Measurements from ENCODE around the gene IPO13.

IPO13 gene

DNA sequence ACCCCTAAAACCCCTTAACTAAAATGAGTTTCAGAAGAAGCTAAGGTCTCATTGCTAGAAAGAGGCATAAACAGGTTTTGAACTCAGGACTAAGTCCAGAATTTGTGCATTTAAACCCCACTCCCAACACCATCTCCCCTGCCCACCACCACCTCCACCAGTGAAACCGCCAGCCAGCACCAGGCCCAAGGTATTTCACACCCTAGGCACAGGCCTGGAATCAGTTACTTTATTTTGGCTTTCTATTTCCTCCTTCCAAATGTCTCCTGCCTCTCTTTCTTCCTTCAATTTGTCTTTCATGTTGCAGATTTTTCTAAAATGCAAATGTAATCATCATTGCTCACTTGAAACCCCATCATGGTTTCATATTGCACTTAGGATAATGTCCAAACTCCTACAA, 1.9 kb upstream of the IPO13 start:
- no peak overlapping the region; the same call in 1 of the 2 replicates for H3K4me3 ChIP-seq (ENCODE audit: low read depth, low read length)
- TF ChIP-seq CTCF (IDR thresholded peaks at IDR 0.05; ENCODE audit: insufficient read depth, low read depth, low read length, missing control alignments): no peak
- DNase-seq (ENCODE audit: low read depth): no peak

DNA sequence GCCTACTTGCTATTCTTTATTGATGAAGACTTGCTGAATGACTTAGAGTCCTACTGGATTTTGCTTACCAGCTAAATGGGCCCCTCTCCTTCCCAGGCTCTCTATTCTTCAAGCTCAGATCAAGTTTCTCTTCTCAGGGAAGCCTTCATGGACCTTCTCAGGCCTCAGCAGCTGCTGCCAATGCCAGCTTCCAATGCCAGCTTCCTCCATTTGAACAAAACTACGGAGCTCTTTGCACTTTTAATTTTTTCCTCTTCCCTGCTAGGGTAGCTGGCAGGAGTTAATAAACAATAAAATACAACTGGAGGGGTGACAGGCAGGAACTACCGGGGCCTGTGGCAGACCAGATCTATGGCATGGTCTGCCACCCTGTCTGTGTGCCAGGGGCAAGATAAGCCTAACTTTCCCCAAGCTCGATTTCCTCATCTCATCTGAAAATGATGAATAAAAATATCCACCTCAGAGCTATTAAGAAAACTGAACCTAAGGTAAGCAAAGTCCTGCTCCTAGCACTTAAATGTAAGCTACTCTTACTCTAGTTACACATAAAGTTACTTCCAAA, 995 bp upstream of the IPO13 start:
- no peak for DNase-seq (ENCODE audit: low read depth)
- H3K4me3 ChIP-seq (ENCODE audit: low read depth, low read length): peak overlapping the region; percentile 80
- TF ChIP-seq CTCF (IDR thresholded peaks at IDR 0.05; ENCODE audit: insufficient read depth, low read depth, low read length, missing control alignments): no peak

DNA sequence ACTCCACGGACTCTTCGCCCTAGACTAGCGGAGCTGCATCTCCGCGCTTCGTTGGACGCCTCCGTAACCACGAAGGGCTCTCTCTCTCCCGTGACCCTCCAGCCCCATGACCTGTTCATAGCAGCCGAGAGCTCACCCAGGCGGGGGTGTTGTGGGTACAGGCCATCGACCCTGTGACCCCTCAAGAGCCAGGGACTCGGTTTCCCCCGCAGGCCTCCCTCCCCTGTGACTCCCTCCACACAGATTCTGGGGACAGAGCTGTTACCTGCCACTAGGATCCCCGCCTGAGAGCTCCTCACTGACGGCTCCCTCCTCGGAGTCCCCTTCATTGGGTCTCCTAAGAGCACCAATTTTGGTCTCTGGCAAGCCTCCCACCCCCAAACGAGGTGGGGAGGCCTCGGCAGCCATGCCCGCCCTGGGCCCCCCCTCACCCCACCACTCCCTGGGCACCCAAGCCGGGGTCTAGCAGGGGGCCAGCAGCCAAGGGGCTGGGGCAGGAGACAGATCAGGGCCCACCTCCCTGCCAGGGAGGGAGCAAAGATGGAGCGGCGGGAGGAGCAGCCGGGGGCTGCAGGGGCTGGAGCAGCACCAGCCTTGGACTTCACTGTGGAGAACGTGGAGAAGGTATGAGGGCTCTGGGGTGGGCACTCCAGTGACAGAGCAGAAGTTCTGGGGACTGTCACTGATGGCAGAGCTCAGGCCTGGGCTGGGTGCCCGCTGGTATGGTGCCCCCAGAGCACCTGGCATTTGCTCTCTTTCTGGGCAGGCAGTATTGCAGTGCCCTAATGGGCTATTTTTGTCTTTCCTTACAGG, 517 bp downstream of the IPO13 start:
- H3K4me3 ChIP-seq (ENCODE audit: low read depth, low read length): peak overlapping the region; percentile 96
- no peak for TF ChIP-seq CTCF (IDR thresholded peaks at IDR 0.05; ENCODE audit: insufficient read depth, low read depth, low read length, missing control alignments)
- no peak for DNase-seq (ENCODE audit: low read depth)

DNA sequence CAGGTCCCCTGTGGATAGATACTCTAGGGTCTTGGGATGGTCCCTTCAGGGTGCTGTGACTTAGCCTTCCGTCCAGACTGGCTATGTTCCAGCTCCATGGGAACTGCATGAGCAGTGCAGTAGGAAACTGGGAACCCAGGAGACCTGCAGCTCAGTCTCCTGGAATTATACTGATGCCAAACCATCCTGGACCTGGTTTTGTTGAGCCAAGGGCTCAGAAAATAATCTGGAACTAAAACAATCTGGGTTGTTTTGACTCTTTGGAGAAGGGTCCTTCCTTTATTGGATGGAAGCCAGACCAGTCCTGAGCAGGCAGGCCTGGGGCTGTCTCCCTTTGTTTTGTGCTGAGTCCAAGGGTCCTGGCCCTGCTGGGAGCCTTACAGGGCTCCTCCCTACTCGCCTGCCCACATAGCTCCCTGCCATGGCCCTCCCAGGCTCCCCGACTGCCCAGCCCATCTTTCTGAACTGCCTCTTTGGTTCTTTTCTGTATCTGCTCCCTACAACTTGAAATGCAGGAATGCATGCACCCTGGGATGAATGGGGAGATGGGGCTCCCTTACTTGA, 1.2 kb downstream of the IPO13 start:
- TF ChIP-seq CTCF (IDR thresholded peaks at IDR 0.05; ENCODE audit: insufficient read depth, low read depth, low read length, missing control alignments): no peak
- DNase-seq (ENCODE audit: low read depth): no peak
- peak overlapping the region; percentile 96 for H3K4me3 ChIP-seq (ENCODE audit: low read depth, low read length)

DNA sequence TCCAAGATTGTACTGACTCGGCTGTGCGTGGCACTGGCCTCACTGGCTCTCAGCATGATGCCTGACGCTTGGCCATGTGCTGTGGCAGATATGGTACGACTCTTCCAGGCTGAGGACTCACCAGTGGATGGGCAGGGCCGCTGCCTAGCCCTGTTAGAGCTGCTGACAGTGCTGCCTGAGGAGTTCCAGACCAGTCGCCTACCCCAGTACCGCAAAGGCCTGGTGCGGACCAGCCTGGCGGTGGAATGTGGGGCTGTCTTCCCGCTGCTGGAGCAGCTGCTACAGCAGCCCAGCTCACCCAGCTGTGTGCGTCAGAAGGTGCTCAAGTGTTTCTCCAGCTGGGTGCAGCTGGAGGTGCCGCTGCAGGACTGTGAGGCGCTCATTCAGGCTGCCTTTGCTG, 2.9 kb downstream of the IPO13 start:
- no peak for TF ChIP-seq CTCF (IDR thresholded peaks at IDR 0.05; ENCODE audit: insufficient read depth, low read depth, low read length, missing control alignments)
- DNase-seq (ENCODE audit: low read depth): no peak
- no peak overlapping the region for H3K4me3 ChIP-seq (ENCODE audit: low read depth, low read length)

DNA sequence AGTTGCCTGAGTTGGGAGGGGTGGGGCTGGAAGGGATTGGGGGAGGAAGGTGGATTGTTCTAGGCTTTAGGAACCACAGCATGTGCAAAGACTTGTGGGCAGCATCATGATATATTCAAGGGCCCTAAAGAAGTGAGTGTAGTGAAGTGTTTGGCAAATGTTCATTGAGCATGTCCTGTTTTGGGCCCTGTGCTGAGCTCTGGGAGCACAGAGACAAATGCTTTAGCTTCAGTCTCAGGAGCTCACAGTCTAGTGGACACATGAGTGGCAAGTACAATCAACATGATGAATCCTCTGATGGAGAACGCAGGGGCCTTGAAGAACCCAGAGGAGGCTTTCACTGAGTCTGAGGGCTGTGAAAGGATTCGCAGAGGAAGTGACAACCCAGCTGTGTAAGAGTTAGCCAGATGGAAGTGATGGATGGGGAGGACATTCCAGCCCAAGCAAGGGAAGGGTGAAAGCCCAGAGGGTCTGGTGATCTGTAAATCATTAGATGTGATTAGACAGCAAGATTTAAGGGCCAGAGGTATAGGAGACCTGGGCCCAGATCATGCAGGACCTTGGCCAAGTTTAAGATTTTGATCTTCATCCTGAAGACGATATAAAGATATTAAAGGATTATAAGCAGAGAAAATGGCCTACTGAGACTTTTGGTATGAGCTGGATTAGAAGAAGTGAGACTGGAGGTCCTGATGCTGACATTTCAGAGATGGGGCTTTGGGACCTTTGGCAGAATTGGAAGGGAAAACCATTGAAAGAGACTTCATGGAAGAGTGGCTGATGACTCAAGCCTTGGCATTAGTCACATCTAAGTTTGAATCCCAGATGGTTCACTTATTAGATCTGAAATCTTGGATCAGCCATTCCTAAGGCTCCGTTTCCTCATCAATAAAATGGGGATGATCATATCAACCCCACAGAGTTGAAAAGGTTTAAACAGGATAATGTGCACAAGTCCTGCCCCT, 4.6 kb downstream of the IPO13 start:
- no peak for DNase-seq (ENCODE audit: low read depth)
- no peak overlapping the region for H3K4me3 ChIP-seq (ENCODE audit: low read depth, low read length)
- TF ChIP-seq CTCF (IDR thresholded peaks at IDR 0.05; ENCODE audit: insufficient read depth, low read depth, low read length, missing control alignments): no peak
